A549 (cell line): ENCODE data around the gene SSNA1.

ENCODE experiments used
- CBX8 ChIP-seq: fragments of 200-600 bp; sonication (generic); IDR thresholded peaks from 2 replicates; pipeline ENCODE4 v1.6.1; 2016
- CTCF ChIP-seq: fragments of >200 bp; sonication (Bioruptor Twin); formaldehyde crosslinking; IDR thresholded peaks from 3 replicates; pipeline ENCODE4 v1.5.1; 2016
- HMGXB4 ChIP-seq: fragments of 250-450 bp; sonication (Bioruptor Pico); IDR thresholded peaks from 2 replicates; pipeline ENCODE4 v1.5.0; 2021; ENCODE audit warnings: mild to moderate bottlenecking, moderate library complexity, borderline replicate concordance
- MAX ChIP-seq: IDR thresholded peaks from 2 replicates; pipeline ENCODE4 v1.6.1; 2012
- POLR2A ChIP-seq: IDR thresholded peaks from 2 replicates; pipeline ENCODE4 v1.6.1; 2012; ENCODE audit warnings: mild to moderate bottlenecking, low read length

GRCh38 chr9:137148242-137148641 is 40.2 kb upstream of the SSNA1 start:
- no peak for TF ChIP-seq MAX
- no peak for TF ChIP-seq CBX8
- TF ChIP-seq POLR2A = no peak
- TF ChIP-seq CTCF = no peak
- TF ChIP-seq HMGXB4 = no peak
